H1 (cell line): ENCODE data around the gene GPR35. TPM values are rescaled to one million over a fixed set of nuclear protein-coding genes. Genes with fewer than 3 reads are reported as not detected.

Experiments
- CTCF ChIA-PET: fragments of 300-600 bp; sonication (Branson Sonifier 250); formaldehyde crosslinking; loops from one replicate; lab custom pipeline; 2021; ENCODE audit not compliant: partially characterized antibody; lab: Charles Lee
- POLR2A ChIA-PET: fragments of 300-600 bp; sonication (Branson Sonifier 250); formaldehyde crosslinking; loops from one replicate; lab custom pipeline; 2021; ENCODE audit warnings: inconsistent platforms; ENCODE audit not compliant: partially characterized antibody; lab: Charles Lee
- DNase-seq, 2 experiments: peaks; one replicate each; pipeline versions ENCODE4 v3.0.0 to v3.0.0-alpha.2; 2010 to 2022; ENCODE audit warnings: low spot score in 2 of 2, low read depth in 1 of 2, mixed read lengths in 1 of 2
- FAIRE-seq: peaks from 2 replicates; lab custom pipeline; 2011; peaks lifted over from hg19 to GRCh38; lab: Jason Lieb, UNC
- H2AFZ ChIP-seq: 2 replicates; pipeline ENCODE4 v1.8.1; 2012; ENCODE audit warnings: low read length, inconsistent platforms
- H2AK5ac ChIP-seq: 2 replicates; pipeline ENCODE4 v1.6.1; 2013; ENCODE audit warnings: low read depth, low read length
- H2BK120ac ChIP-seq: replicated peaks from 2 replicates; pipeline ENCODE3; 2013; ENCODE audit warnings: low read depth, low read length, inconsistent platforms
- H2BK12ac ChIP-seq: 2 replicates; pipeline ENCODE4 v1.6.1; 2013; ENCODE audit warnings: low read depth, low read length
- H2BK15ac ChIP-seq: 2 replicates; pipeline ENCODE4 v1.6.1; 2013; ENCODE audit warnings: low read length
- H2BK20ac ChIP-seq: 2 replicates; pipeline ENCODE4 v1.6.1; 2013; ENCODE audit warnings: low read length
- H2BK5ac ChIP-seq: 2 replicates; pipeline ENCODE4 v1.6.1; 2013; ENCODE audit warnings: low read depth, low read length
- H3K14ac ChIP-seq: 2 replicates; pipeline ENCODE4 v1.6.1; 2013; ENCODE audit warnings: inconsistent platforms; ENCODE audit not compliant: insufficient read length
- H3K18ac ChIP-seq: 2 replicates; pipeline ENCODE4 v1.6.1; 2013; ENCODE audit warnings: low read length; ENCODE audit errors: extremely low read depth
- H3K23ac ChIP-seq: 2 replicates; pipeline ENCODE4 v1.6.1; 2013; ENCODE audit warnings: inconsistent platforms; ENCODE audit not compliant: insufficient read length
- H3K23me2 ChIP-seq: 2 replicates; pipeline ENCODE4 v1.6.1; 2013; ENCODE audit warnings: low read depth, low read length
- H3K27ac ChIP-seq: 2 replicates; pipeline ENCODE4 v1.6.1; 2011; ENCODE audit warnings: low read depth, low read length, inconsistent platforms
- H3K27me3 ChIP-seq, 4 experiments: replicated peaks in 1 of 4; 1 replicate in 1 of 4; 2 replicates in 3 of 4; pipeline versions ENCODE4 v1.6.1 to v1.8.1; 2011 to 2013; ENCODE audit warnings: low read length in 3 of 4, mild to moderate bottlenecking in 3 of 4, inconsistent platforms in 2 of 4, mixed read lengths in 2 of 4, moderate library complexity in 1 of 4; ENCODE audit not compliant: control insufficient read depth in 3 of 4, insufficient read depth in 3 of 4; ENCODE audit errors: extremely low read depth in 1 of 4
- H3K36me3 ChIP-seq, 4 experiments: 2 replicates each; pipeline versions ENCODE4 v1.6.1 to v1.8.1; 2011 to 2013; ENCODE audit warnings: mild to moderate bottlenecking in 4 of 4, low read length in 3 of 4, moderate library complexity in 2 of 4, control low read depth in 1 of 4, inconsistent platforms in 1 of 4; ENCODE audit not compliant: insufficient read depth in 4 of 4, control insufficient read depth in 2 of 4
- H3K4ac ChIP-seq: replicated peaks from 2 replicates; pipeline ENCODE3; 2013; ENCODE audit warnings: low read length, low read depth, mixed read lengths, inconsistent platforms; ENCODE audit not compliant: insufficient read length
- H3K4me1 ChIP-seq, 4 experiments: replicated peaks in 1 of 4; 1 replicate in 1 of 4; 2 replicates in 3 of 4; pipeline versions ENCODE4 v1.6.1 to v1.8.1; 2011 to 2013; ENCODE audit warnings: low read length in 3 of 4, inconsistent platforms in 2 of 4, mixed read lengths in 1 of 4; ENCODE audit not compliant: insufficient read depth in 4 of 4, control insufficient read depth in 3 of 4
- H3K4me2 ChIP-seq, 2 experiments: 2 replicates each; pipeline versions ENCODE4 v1.6.1 to v1.8.1; 2011 to 2013; ENCODE audit warnings: low read depth in 2 of 2, low read length in 2 of 2, control low read depth in 1 of 2, inconsistent platforms in 1 of 2, mild to moderate bottlenecking in 1 of 2; ENCODE audit not compliant: insufficient read depth in 1 of 2
- H3K4me3 ChIP-seq, 4 experiments: fragments of 200-600, 300-600 bp in 1 of 4; sonication (generic), shearing (Covaris generic), sonication (Bioruptor Twin) in 1 of 4; 2 replicates each; pipeline versions ENCODE4 v1.5.1 to v1.8.1; 2011 to 2016; ENCODE audit warnings: low read length in 4 of 4, low read depth in 3 of 4, control low read depth in 2 of 4, inconsistent platforms in 2 of 4, mild to moderate bottlenecking in 2 of 4, mixed read lengths in 1 of 4, moderate library complexity in 1 of 4; ENCODE audit not compliant: insufficient read depth in 2 of 4; ENCODE audit errors: extremely low read depth in 1 of 4
- H3K56ac ChIP-seq: replicated peaks from 2 replicates; pipeline ENCODE3; 2013; ENCODE audit warnings: low read depth, mild to moderate bottlenecking, mixed read lengths, low read length, inconsistent platforms; ENCODE audit not compliant: insufficient read length
- H3K79me1 ChIP-seq: 2 replicates; pipeline ENCODE4 v1.6.1; 2013; ENCODE audit warnings: low read depth, low read length, control low read depth
- H3K79me2 ChIP-seq, 2 experiments: 2 replicates each; pipeline versions ENCODE4 v1.6.1 to v1.8.1; 2012 to 2013; ENCODE audit warnings: low read length in 2 of 2, mild to moderate bottlenecking in 2 of 2, inconsistent platforms in 1 of 2; ENCODE audit not compliant: insufficient read depth in 2 of 2, control insufficient read depth in 1 of 2
- H3K9ac ChIP-seq, 4 experiments: replicated peaks in 1 of 4; 1 replicate in 1 of 4; 2 replicates in 3 of 4; pipeline versions ENCODE4 v1.6.1 to v1.8.1; 2011 to 2013; ENCODE audit warnings: low read depth in 3 of 4, low read length in 3 of 4, control low read depth in 2 of 4, mild to moderate bottlenecking in 2 of 4, moderate library complexity in 2 of 4, inconsistent platforms in 1 of 4; ENCODE audit errors: extremely low read depth in 1 of 4
- H3K9me3 ChIP-seq, 2 experiments: 2 replicates each; pipeline versions ENCODE4 v1.6.1 to v1.8.1; 2012 to 2013; ENCODE audit warnings: mild to moderate bottlenecking in 2 of 2, moderate library complexity in 2 of 2, control low read depth in 1 of 2, inconsistent platforms in 1 of 2, low read depth in 1 of 2, low read length in 1 of 2, mixed read lengths in 1 of 2; ENCODE audit not compliant: insufficient read depth in 2 of 2
- H4K20me1 ChIP-seq, 2 experiments: replicated peaks in 1 of 2; 2 replicates each; pipeline versions ENCODE3 to v1.8.1; 2011 to 2013; ENCODE audit warnings: inconsistent platforms in 2 of 2, low read length in 2 of 2, mild to moderate bottlenecking in 1 of 2; ENCODE audit not compliant: insufficient read depth in 2 of 2, control insufficient read depth in 1 of 2
- H4K5ac ChIP-seq: 2 replicates; pipeline ENCODE4 v1.6.1; 2013; ENCODE audit warnings: low read length, low read depth, mixed read lengths, inconsistent platforms; ENCODE audit not compliant: insufficient read length
- H4K8ac ChIP-seq: 2 replicates; pipeline ENCODE4 v1.8.0; 2013; ENCODE audit warnings: mild to moderate bottlenecking, moderate library complexity, low read length, inconsistent platforms; ENCODE audit not compliant: insufficient read depth; ENCODE audit errors: extremely low read depth
- H4K91ac ChIP-seq: replicated peaks from 2 replicates; pipeline ENCODE3; 2013; ENCODE audit warnings: low read length, mixed read lengths, inconsistent platforms; ENCODE audit not compliant: insufficient read length
- ASH2L ChIP-seq: fragments of 200-600, 300-600 bp; sonication (generic); IDR thresholded peaks from one replicate; pipeline ENCODE4 v1.7.1; 2017; ENCODE audit warnings: low read length
- CBX5 ChIP-seq: fragments of 300-800, 300-1000 bp; sonication (generic); IDR thresholded peaks from 2 replicates; pipeline ENCODE4 v1.7.1; 2016; ENCODE audit warnings: antibody characterized with exemption, low read length, low read depth
- JUN ChIP-seq: IDR thresholded peaks from 2 replicates; pipeline ENCODE4 v1.6.1; 2011; ENCODE audit warnings: low read depth, mild to moderate bottlenecking, improper control_type of control experiment, low read length
- KDM4A ChIP-seq: IDR thresholded peaks from one replicate; pipeline ENCODE4 v1.7.1; 2012; ENCODE audit warnings: low read depth, mild to moderate bottlenecking, moderate library complexity, low read length, inconsistent platforms; ENCODE audit not compliant: severe bottlenecking
- POU5F1 ChIP-seq: IDR thresholded peaks from 2 replicates; pipeline ENCODE4 v1.6.1; 2011; ENCODE audit warnings: low read depth, mild to moderate bottlenecking, low read length, moderate library complexity
- RAD21 ChIP-seq, 2 experiments: IDR thresholded peaks in 1 of 2; conservative IDR thresholded peaks in 1 of 2; 2 replicates each; pipeline ENCODE4 v1.6.1; 2011; ENCODE audit warnings: low read depth in 2 of 2, low read length in 2 of 2, improper control_type of control experiment in 1 of 2, inconsistent platforms in 1 of 2, mild to moderate bottlenecking in 1 of 2, moderate library complexity in 1 of 2
- RFX5 ChIP-seq: IDR thresholded peaks from 2 replicates; pipeline ENCODE4 v1.6.1; 2011; ENCODE audit warnings: low read depth, low read length, improper control_type of control experiment, borderline replicate concordance
- RNF2 ChIP-seq: fragments of 200-900, 300-1000 bp; sonication (generic); IDR thresholded peaks from 2 replicates; pipeline ENCODE4 v1.7.1; 2016; ENCODE audit warnings: borderline replicate concordance, low read depth, mild to moderate bottlenecking, antibody characterized with exemption, low read length; ENCODE audit not compliant: poor library complexity, severe bottlenecking; ENCODE audit errors: missing control alignments
- SP4 ChIP-seq: IDR thresholded peaks from 2 replicates; pipeline ENCODE4 v1.6.1; 2012; ENCODE audit warnings: low read length, inconsistent platforms
- TBP ChIP-seq: IDR thresholded peaks from 2 replicates; pipeline ENCODE4 v1.6.1; 2011; ENCODE audit warnings: low read depth, low read length, improper control_type of control experiment
- ZNF274 ChIP-seq: IDR thresholded peaks from 2 replicates; pipeline ENCODE4 v1.7.0; 2012; ENCODE audit warnings: low read length, borderline replicate concordance; ENCODE audit errors: extremely low read depth
- WGBS, 2 experiments: shearing (Covaris generic) in 1 of 2; methylation state at CpG; one replicate each; pipeline versions ENCODE4 v1.1.6 to v1.1.7; 2013 to 2015; ENCODE audit warnings: low lambda C conversion rate in 2 of 2, mixed read lengths in 2 of 2, inconsistent platforms in 1 of 2, low coverage in 1 of 2, missing lambda C conversion rate in 1 of 2; ENCODE audit not compliant: insufficient replicate concordance in 2 of 2, insufficient coverage in 1 of 2, insufficient read length in 1 of 2; ENCODE audit errors: extremely low coverage in 1 of 2, missing lambda C conversion rate in 1 of 2; 5-methylcytosine and 5-hydroxymethylcytosine counted together
- polyA plus RNA-seq, 7 experiments: library from polyadenylated mRNA; depleted of rRNA in 3 of 7; stranded (reverse) in 5 of 7; unstranded in 2 of 7; fragments of >200 nt in 5 of 7; fragments of 200-250 nt in 2 of 7; gene quantifications; 1 replicate in 5 of 7; 2 replicates in 1 of 7; 4 replicates in 1 of 7; pipeline versions ENCODE4 v1.2.1 to v1.2.3, GENCODE V29; 2011 to 2013; ENCODE audit warnings: missing spikeins in 2 of 7, mixed read lengths in 2 of 7
- total RNA-seq: library from RNA; stranded (reverse); fragmentation: NEBNext Ultra II Directional; extraction: Animal tissue kit (Norgen Biotek cat#: 25700); gene quantifications from 2 replicates; pipeline ENCODE4 v1.2.1, GENCODE V29; 2021
- TF ChIP-seq, protein P1 (sequence below): IDR thresholded peaks from 2 replicates; pipeline ENCODE4 v1.6.1; 2012; ENCODE audit warnings: low read length, inconsistent platforms

Gene GPR35
- total and polyA plus RNA-seq, 2 of the 8 experiments (the other 6 are each of a cell fraction or from before 2014, with no cell fraction given), result 0.47 TPM; not detected in 1

- no peak overlapping the region for H3K4ac ChIP-seq
- no peak overlapping the region for H2BK15ac ChIP-seq
- H3K9ac ChIP-seq, result no peak overlapping the region
- no peak overlapping the region for H2BK20ac ChIP-seq
- POLR2A ChIA-PET, result no interaction called here
- no peak overlapping the region for H2BK12ac ChIP-seq
- no peak overlapping the region for H4K8ac ChIP-seq
- no peak overlapping the region for H3K27ac ChIP-seq
- no peak overlapping the region for H3K14ac ChIP-seq
- H3K36me3 ChIP-seq, result no peaks in the 10 kb centered on the region
- H4K5ac ChIP-seq, result no peak overlapping the region
- H2BK5ac ChIP-seq, result no peak overlapping the region
- CTCF ChIA-PET, result interaction anchor here (2.0 to 4.8 kb wide), 2 partner anchors 13 to 16 kb away, joined by 4 to 37 read pairs; no protein-coding TSS in a partner anchor
- WGBS, 2 experiments, result 90% methylated on average over 5 of the region's 5 CpGs; no CpG with 5 or more reads in 1 of the 2 experiments
- H3K23me2 ChIP-seq, result peaks cover 5% of the 10 kb centered on the region; the same call in 1 of the 2 replicates
- H4K20me1 ChIP-seq, result peaks cover 12 to 22% of the 10 kb centered on the region in 2 experiments
- peaks cover 7% of the 10 kb centered on the region for H3K79me1 ChIP-seq
- H3K18ac ChIP-seq, result no peak overlapping the region
- TF ChIP-seq SP4, result no peak
- TF ChIP-seq JUN, result no peak
- no peak for TF ChIP-seq CBX5
- TF ChIP-seq POU5F1, result no peak
- TF ChIP-seq, protein P1, sequence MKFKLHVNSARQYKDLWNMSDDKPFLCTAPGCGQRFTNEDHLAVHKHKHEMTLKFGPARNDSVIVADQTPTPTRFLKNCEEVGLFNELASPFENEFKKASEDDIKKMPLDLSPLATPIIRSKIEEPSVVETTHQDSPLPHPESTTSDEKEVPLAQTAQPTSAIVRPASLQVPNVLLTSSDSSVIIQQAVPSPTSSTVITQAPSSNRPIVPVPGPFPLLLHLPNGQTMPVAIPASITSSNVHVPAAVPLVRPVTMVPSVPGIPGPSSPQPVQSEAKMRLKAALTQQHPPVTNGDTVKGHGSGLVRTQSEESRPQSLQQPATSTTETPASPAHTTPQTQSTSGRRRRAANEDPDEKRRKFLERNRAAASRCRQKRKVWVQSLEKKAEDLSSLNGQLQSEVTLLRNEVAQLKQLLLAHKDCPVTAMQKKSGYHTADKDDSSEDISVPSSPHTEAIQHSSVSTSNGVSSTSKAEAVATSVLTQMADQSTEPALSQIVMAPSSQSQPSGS, result no peak
- TF ChIP-seq RFX5, result no peak
- TF ChIP-seq TBP, result no peak
- no peak for TF ChIP-seq ZNF274
- TF ChIP-seq ASH2L, result no peak
- no peak for TF ChIP-seq KDM4A
- no peak for TF ChIP-seq RAD21 (IDR thresholded peaks at IDR 0.05 in 1 of 2, conservative IDR thresholded peaks at IDR 0.05 in 1 of 2; ENCODE audit: low read depth in 2 of 2, low read length in 2 of 2)
- no peak for TF ChIP-seq RNF2
- H3K79me2 ChIP-seq, result peaks cover 0 to 21% of the 10 kb centered on the region in 2 experiments; a peak in 2 of 4 replicates
- FAIRE-seq, result no peak
- no peak overlapping the region for H2AFZ ChIP-seq
- H2BK120ac ChIP-seq, result no peak overlapping the region
- no peak for DNase-seq
- H3K56ac ChIP-seq, result no peak overlapping the region
- no peaks in the 10 kb centered on the region for H3K9me3 ChIP-seq
- peaks cover 0 to 14% (median 4%) of the 10 kb centered on the region in 4 experiments; a peak in 6 of 7 replicates for H3K4me1 ChIP-seq
- H3K4me2 ChIP-seq, result no peak overlapping the region
- H3K4me3 ChIP-seq, result no peak overlapping the region
- no peak overlapping the region for H2AK5ac ChIP-seq
- H3K27me3 ChIP-seq, result no peaks in the 10 kb centered on the region
- no peak overlapping the region for H4K91ac ChIP-seq
- H3K23ac ChIP-seq, result no peak overlapping the region
Measured at GRCh38 chr2:240581811-240582210, 43.5 kb upstream of the GPR35 start.
